ENCODE results near the gene MEST.
"Not testable (repeated sequence)": the region's sequence is repeated elsewhere in the genome, so short reads cannot be mapped to it uniquely, and the experiment has no call there.

MEST gene

DNA sequence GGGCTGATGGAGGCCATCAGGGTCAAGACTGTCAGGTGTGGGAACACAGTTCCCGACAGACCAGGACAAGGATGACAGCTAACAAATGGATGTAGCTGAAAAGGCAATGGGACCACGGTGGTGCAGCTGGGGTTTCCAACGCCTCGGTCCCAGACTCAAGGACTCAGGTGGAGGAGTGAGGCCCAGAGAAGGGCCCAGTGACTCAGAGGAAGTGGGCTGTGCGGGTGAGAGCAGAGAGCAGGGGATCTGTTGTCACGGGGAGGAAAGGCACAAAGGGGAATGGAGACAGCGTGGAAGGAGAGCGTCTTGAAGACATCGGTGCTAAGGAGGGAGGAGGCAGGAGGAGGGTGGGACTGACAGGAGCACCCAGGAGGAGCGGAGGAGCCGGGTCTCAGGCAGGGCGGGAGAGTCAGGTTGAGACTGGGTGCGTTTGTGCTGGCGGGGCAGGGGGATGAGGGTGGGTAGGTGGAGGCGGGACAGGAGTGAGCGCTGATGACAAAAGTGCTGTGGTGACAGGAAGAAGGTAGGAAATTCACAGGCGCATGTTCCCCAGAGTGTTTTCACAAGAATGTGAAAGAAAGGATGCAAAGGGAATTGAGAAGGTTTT is 31.7 kb downstream of the MEST start:
- not testable (repeated sequence) for DNase-seq (ENCODE audit: low spot score)

DNA sequence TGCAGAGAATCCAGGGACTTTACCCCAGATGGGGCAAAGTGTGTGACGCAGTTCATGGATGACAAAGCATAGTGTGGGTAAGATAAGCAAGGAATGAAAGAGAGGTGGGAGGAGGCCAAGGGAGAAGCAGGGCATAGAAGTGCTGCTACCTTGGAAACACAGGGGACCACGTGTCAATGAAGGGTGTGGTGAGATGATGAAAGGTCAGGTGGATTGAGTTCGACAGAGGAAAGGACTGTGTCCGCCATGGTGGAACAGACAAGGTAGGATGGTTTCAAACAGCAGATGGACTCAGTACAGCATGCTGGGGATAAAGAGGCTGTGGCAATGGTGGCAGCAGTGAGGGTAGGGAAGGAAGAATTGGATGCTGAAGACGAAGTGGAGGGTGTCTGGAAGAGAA is 32.7 kb downstream of the MEST start:
- no peak for DNase-seq (ENCODE audit: low spot score)

DNA sequence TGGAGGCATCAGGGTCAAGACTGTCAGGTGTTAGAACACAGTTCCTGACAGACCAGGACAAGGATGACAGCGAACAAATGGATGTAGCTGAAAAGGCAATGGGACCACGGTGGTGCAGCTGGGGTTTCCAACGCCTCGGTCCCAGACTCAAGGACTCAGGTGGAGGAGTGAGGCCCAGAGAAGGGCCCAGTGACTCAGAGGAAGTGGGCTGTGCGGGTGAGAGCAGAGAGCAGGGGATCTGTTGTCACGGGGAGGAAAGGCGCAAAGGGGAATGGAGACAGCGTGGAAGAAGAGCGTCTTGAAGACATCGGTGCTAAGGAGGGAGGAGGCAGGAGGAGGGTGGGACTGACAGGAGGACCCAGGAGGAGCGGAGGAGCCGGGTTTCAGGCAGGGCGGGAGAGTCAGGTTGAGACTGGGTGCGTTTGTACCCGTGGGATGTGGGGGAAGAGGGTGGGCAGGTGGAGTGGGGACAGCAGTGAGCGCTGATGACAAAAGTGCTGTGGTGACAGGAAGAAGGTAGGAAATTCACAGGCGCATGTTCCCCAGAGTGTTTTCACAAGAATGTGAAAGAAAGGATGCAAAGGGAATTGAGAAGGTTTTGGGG is 36.0 kb downstream of the MEST start:
- not testable (repeated sequence) for DNase-seq (ENCODE audit: low spot score)

DNA sequence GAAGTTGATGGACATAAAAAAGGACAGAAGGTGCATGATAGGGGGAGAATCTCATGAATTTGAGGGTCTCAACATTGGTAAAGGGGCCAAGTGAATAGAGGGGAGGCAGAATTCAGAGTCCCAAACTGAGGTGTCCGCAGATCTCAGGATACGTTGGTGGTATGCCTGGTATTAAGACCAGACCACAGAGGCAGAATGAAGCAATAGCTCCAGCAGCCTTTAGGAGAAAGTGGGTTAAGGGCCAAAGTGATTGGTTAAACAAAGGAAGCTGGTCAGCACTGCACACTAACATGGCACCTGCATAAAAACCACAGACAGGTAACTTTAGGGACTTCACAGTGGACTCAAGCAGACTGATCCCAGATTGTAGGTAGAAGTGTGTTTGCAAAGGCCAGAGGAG is 37.5 kb downstream of the MEST start:
- no peak for DNase-seq (ENCODE audit: low spot score)

DNA sequence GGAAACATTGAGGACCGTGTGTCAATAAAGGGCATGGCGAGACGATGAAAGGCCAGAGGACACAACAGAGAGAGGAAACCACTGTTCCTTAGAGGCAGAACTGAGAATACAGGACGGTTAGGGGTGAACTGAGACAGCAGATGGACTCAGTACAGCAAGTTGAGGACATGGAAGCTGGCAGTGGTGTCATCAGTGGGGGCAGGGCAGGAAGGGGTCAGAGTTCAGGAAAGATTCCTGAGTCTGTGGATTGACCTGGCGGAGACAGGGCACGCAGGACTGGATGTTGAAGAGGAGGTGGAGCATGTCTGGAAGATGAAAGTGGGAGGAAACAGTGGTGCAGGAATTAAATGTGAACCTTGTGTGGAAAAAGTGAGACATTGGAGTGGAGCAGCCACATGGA is 46.0 kb downstream of the MEST start:
- DNase-seq (ENCODE audit: low spot score), result not testable (repeated sequence)

DNA sequence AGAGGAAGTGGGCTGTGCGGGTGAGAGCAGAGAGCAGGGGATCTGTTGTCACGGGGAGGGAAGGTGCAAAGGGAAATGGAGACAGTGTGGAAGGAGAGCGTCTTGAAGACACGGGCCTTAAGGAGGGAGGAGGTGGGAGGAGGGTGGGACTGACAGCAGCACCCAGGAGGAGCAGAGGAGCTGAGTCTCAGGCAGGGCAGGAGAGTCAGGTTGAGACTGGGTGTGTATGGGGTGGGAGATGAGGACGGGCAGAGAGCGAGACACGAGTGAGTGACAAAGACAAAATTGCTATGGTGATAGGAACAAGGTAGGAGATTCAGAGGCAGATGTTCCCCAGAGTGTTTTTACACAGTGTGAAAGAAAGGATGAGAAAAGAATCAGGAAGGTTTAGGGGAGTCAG is 49.4 kb downstream of the MEST start:
- not testable (repeated sequence) for DNase-seq (ENCODE audit: low spot score)

DNA sequence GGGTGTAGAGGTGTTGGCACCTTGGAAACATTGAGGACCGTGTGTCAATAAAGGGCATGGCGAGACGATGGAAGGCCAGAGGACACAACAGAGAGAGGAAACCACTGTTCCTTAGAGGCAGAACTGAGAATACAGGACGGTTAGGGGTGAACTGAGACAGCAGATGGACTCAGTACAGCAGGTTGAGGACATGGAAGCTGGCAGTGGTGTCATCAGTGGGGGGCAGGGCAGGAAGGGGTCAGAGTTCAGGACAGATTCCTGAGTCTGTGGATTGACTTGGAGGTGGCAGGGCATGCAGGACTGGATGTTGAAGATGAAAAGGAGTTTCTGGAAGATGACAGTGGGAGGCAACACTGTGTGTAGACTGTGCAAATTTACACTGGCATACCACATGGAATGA is 50.4 kb downstream of the MEST start:
- not testable (repeated sequence) for DNase-seq (ENCODE audit: low spot score)

DNA sequence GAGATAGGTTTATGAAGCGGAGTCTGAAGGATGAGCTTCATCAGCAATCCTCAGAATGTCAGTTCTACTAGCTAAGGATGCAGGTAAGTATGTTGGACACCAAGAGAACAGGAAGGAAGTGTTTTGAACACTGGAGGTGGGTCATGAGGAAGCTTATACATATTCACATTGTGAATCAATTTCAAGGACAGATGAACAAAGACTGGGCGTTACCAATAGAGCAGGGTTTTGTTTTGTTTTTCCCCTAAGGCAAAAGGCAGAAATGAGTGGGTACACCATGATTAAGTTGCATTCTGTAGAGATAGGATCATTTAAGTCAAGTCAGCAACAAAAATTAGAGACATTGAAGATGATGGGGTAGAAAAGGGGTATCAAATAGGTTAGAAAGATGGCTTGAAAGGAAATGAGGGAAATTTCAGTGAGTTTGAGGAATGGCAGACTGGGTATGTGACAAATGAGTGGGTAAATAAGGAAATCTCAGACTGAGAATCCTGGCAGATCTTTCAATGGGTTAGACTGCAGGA is 51.7 kb downstream of the MEST start:
- no peak for DNase-seq (ENCODE audit: low spot score)

DNA sequence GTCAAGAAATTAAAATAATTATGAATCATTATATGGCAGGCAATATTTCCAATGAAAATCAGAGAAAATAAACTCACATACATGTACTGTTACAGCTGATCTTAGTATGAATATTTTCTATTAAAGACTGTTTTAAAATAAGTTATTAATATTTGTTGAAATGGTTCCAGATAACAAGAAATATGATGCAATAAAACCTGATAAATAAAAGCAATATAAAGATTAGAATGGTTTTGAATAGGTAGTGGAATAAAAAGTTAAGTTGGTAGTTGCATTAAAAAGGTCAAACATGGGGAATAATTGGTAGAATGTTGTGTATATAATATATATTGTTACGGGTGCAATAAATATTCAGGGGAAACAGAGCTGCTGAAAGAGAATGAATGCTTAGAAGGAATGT is 52.5 kb downstream of the MEST start:
- no peak for DNase-seq (ENCODE audit: low spot score)

DNA sequence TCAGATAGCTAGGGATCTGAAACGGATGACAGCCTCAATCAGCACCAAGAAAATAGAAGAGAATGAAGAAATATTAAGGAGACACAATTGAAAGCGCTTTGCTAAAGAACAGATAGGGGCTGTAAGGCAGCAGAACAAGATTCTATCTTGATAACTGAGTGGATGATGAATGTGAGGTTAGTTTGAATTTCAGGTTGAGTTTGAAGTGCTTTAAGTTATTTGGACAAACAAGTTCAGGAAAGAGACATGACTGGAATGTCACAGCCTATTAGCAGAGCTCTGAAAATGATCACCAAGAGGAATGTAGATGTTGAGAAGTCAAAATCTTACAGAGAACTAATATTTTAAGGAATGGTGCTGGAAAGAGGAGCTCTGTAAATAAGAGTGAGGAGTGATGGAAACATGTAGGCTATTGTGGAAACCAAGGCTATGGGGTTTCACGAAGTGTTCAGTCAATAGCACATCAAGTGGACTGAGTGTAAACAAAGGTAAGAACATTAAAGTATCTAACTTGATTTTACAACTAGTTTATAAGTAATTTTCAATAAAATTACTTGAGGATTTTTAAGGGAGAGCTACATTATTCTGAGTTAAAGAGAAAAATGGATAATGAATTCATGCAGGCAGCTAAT is 61.6 kb downstream of the MEST start:
- DNase-seq (ENCODE audit: low spot score), result no peak

DNA sequence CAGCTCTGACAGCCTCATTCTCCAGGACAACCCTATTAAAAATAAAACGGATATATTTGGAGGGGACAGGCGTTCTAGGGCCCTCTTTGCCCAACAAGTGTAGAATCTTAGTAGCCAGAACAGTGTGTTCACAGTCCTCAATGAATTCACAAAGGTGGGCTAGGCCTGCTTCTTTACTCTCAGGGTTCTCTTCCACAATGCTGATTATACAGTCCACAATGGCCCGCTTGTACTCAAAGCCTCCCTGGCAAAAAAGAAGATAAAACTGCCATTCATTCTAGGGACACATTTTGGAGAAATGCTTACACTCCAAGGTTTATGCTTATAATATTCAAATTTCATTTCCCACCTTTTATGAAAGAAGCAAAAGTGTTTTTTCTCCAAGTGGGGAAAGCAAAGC is 62.6 kb downstream of the MEST start:
- DNase-seq (ENCODE audit: low spot score), result no peak

Measured in HuH-7 (cell line).